HepG2 (cell line): ENCODE data around the gene CRY1. TPM values are rescaled to one million over a fixed set of nuclear protein-coding genes. Genes with fewer than 3 reads are reported as not detected.

Experiments
- BCL3 ChIP-seq: sonication (generic); formaldehyde crosslinking; IDR thresholded peaks from 2 replicates; pipeline ENCODE4 v1.5.1; 2020; ENCODE audit warnings: mild to moderate bottlenecking, missing genetic modification reagents, moderate library complexity
- NR1H2 ChIP-seq: sonication (generic); formaldehyde crosslinking; IDR thresholded peaks from 2 replicates; pipeline ENCODE4 v1.8.1; 2022; ENCODE audit warnings: low read depth, missing genetic modification reagents, borderline replicate concordance
- PATZ1 ChIP-seq: sonication (generic); formaldehyde crosslinking; IDR thresholded peaks from 2 replicates; pipeline ENCODE4 v1.4.0; 2020; ENCODE audit warnings: missing genetic modification reagents
- PCBP1 ChIP-seq: fragments of 200-400 bp; formaldehyde crosslinking; IDR thresholded peaks from 2 replicates; pipeline ENCODE4 v1.6.1; 2017; ENCODE audit warnings: mild to moderate bottlenecking, low read depth, low read length, borderline replicate concordance
- SATB2 ChIP-seq: sonication (generic); formaldehyde crosslinking; IDR thresholded peaks from 2 replicates; pipeline ENCODE4 v1.5.0; 2020; ENCODE audit warnings: missing genetic modification reagents
- SP4 ChIP-seq: sonication (generic); formaldehyde crosslinking; IDR thresholded peaks from 2 replicates; pipeline ENCODE4 v1.8.1; 2023; ENCODE audit warnings: mild to moderate bottlenecking, missing genetic modification reagents
- ZBTB49 ChIP-seq: sonication (generic); formaldehyde crosslinking; IDR thresholded peaks from 2 replicates; pipeline ENCODE4 v1.4.0; 2020; ENCODE audit warnings: missing genetic modification reagents, borderline replicate concordance
- ZNF552 ChIP-seq: sonication (generic); formaldehyde crosslinking; IDR thresholded peaks from 2 replicates; pipeline ENCODE4 v1.9.0; 2022; ENCODE audit warnings: missing genetic modification reagents, mild to moderate bottlenecking, borderline replicate concordance
- ZSCAN9 ChIP-seq: IDR thresholded peaks from 2 replicates; pipeline ENCODE4 v1.6.1; 2016; ENCODE audit warnings: borderline replicate concordance
- polyA plus RNA-seq, 8 experiments: library from polyadenylated mRNA; depleted of rRNA in 3 of 8; stranded (reverse) in 7 of 8; unstranded in 1 of 8; fragments of >200 nt; fragmentation: Illumina TruSeq in 4 of 8; extraction: Trizol in 4 of 8; gene quantifications; 2 replicates each; pipeline versions ENCODE4 v1.2.1 to v1.2.3, GENCODE V29; 2011 to 2016; ENCODE audit warnings: low read depth in 4 of 8, missing spikeins in 1 of 8, mixed read lengths in 1 of 8; ENCODE audit not compliant: insufficient read depth in 1 of 8
- total RNA-seq, 5 experiments: library from RNA; depleted of rRNA; stranded (reverse); fragments of >200 nt; fragmentation: Illumina TruSeq; extraction: Trizol; gene quantifications; 2 replicates each; pipeline ENCODE4 v1.2.3, GENCODE V29; 2016; ENCODE audit warnings: low read depth in 1 of 5
- TF ChIP-seq, protein P1 (sequence below): sonication (generic); formaldehyde crosslinking; IDR thresholded peaks from 2 replicates; pipeline ENCODE4 v1.5.0; 2020; ENCODE audit warnings: mild to moderate bottlenecking, missing genetic modification reagents, borderline replicate concordance
- TF ChIP-seq, protein P2 (sequence below): IDR thresholded peaks from 2 replicates; pipeline ENCODE4 v1.6.1; 2016
- TF ChIP-seq, protein P3 (sequence below): sonication (generic); formaldehyde crosslinking; IDR thresholded peaks from 2 replicates; pipeline ENCODE4 v1.4.0; 2020; ENCODE audit warnings: missing genetic modification reagents

The CRY1 gene
- total and polyA plus RNA-seq, 2 of the 13 experiments (the other 11 are each of a cell fraction or from before 2014, with no cell fraction given), result 11.4 to 13.9 TPM

DNA sequence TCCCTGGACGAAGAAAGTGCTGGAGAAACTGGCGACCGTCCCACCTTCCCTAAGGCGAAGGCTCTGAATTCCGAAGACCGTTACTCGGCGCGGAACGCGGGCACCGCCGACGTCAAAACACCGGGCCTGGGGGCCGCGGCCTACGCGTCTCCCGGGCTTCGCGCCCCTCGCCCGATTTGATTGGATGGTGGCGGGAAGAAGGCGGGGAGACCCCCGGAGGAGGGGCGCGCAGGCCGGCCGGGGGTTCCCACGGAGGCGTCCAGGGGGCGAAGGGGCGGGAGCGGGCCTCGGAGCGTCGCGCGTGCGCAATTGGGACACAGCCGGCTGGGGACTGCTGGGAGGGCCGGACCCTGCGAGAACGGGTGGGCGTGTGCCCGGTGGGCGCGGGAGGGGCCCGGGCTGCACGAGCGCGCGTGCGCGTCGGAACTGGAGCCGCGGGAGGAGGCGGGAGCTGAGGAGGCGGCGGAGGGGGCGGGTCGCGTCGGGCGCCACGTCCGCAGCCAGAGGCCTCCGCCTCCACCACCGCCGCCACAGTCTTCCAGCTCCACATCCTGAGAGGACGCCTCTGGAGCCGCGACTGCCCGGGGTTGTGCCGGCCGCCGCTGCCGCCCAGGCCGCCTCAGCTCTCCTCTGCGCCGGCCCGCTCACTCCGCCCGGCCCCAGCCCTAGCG is 137.8 kb downstream of the CRY1 start, which contains the start of gene TMEM263 (continued):
- TF ChIP-seq, protein P1, sequence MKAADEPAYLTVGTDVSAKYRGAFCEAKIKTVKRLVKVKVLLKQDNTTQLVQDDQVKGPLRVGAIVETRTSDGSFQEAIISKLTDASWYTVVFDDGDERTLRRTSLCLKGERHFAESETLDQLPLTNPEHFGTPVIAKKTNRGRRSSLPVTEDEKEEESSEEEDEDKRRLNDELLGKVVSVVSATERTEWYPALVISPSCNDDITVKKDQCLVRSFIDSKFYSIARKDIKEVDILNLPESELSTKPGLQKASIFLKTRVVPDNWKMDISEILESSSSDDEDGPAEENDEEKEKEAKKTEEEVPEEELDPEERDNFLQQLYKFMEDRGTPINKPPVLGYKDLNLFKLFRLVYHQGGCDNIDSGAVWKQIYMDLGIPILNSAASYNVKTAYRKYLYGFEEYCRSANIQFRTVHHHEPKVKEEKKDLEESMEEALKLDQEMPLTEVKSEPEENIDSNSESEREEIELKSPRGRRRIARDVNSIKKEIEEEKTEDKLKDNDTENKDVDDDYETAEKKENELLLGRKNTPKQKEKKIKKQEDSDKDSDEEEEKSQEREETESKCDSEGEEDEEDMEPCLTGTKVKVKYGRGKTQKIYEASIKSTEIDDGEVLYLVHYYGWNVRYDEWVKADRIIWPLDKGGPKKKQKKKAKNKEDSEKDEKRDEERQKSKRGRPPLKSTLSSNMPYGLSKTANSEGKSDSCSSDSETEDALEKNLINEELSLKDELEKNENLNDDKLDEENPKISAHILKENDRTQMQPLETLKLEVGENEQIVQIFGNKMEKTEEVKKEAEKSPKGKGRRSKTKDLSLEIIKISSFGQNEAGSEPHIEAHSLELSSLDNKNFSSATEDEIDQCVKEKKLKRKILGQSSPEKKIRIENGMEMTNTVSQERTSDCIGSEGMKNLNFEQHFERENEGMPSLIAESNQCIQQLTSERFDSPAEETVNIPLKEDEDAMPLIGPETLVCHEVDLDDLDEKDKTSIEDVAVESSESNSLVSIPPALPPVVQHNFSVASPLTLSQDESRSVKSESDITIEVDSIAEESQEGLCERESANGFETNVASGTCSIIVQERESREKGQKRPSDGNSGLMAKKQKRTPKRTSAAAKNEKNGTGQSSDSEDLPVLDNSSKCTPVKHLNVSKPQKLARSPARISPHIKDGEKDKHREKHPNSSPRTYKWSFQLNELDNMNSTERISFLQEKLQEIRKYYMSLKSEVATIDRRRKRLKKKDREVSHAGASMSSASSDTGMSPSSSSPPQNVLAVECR, result peak; percentile 88; the same call in 1 of the 2 replicates
- no peak for TF ChIP-seq ZSCAN9
- peak; percentile 89 for TF ChIP-seq PATZ1 (CRISPR knock-in tag)
- TF ChIP-seq SP4 (CRISPR knock-in tag), result peak; percentile 81
- TF ChIP-seq NR1H2, result no peak
- TF ChIP-seq BCL3 (CRISPR knock-in tag), result peak; percentile 21; the same call in 1 of the 2 replicates
- no peak for TF ChIP-seq ZBTB49 (CRISPR knock-in tag)
- TF ChIP-seq SATB2 (CRISPR knock-in tag), result 0 out of 2 replicates have a peak, but pooled peaks have one; percentile 51
- 0 out of 2 replicates have a peak, but pooled peaks have one; percentile 64 for TF ChIP-seq ZNF552 (CRISPR knock-in tag)
- TF ChIP-seq, protein P2, sequence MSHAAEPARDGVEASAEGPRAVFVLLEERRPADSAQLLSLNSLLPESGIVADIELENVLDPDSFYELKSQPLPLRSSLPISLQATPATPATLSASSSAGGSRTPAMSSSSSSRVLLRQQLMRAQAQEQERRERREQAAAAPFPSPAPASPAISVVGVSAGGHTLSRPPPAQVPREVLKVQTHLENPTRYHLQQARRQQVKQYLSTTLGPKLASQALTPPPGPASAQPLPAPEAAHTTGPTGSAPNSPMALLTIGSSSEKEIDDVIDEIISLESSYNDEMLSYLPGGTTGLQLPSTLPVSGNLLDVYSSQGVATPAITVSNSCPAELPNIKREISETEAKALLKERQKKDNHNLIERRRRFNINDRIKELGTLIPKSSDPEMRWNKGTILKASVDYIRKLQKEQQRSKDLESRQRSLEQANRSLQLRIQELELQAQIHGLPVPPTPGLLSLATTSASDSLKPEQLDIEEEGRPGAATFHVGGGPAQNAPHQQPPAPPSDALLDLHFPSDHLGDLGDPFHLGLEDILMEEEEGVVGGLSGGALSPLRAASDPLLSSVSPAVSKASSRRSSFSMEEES (CRISPR knock-in tag), result no peak
- no peak for TF ChIP-seq PCBP1
- TF ChIP-seq, protein P3, sequence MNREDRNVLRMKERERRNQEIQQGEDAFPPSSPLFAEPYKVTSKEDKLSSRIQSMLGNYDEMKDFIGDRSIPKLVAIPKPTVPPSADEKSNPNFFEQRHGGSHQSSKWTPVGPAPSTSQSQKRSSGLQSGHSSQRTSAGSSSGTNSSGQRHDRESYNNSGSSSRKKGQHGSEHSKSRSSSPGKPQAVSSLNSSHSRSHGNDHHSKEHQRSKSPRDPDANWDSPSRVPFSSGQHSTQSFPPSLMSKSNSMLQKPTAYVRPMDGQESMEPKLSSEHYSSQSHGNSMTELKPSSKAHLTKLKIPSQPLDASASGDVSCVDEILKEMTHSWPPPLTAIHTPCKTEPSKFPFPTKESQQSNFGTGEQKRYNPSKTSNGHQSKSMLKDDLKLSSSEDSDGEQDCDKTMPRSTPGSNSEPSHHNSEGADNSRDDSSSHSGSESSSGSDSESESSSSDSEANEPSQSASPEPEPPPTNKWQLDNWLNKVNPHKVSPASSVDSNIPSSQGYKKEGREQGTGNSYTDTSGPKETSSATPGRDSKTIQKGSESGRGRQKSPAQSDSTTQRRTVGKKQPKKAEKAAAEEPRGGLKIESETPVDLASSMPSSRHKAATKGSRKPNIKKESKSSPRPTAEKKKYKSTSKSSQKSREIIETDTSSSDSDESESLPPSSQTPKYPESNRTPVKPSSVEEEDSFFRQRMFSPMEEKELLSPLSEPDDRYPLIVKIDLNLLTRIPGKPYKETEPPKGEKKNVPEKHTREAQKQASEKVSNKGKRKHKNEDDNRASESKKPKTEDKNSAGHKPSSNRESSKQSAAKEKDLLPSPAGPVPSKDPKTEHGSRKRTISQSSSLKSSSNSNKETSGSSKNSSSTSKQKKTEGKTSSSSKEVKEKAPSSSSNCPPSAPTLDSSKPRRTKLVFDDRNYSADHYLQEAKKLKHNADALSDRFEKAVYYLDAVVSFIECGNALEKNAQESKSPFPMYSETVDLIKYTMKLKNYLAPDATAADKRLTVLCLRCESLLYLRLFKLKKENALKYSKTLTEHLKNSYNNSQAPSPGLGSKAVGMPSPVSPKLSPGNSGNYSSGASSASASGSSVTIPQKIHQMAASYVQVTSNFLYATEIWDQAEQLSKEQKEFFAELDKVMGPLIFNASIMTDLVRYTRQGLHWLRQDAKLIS (CRISPR knock-in tag), result no peak
